Small intestine (tissue), 7 donors: ENCODE data around the gene DPY19L3. TPM values are rescaled to one million over a fixed set of nuclear protein-coding genes. Genes with fewer than 3 reads are reported as not detected.
A peak's percentile ranks its signal among the peaks of the same experiment; 100 is the strongest.
"Not testable (repeated sequence)": the region's sequence is repeated elsewhere in the genome, so short reads cannot be mapped to it uniquely, and the experiment has no call there.

Source experiments
- DNase-seq, 2 donors: peaks; one replicate each; pipeline versions ENCODE4 v3.0.0 to v3.0.0-alpha.2; 2013
- FAIRE-seq: peaks from 2 replicates; lab custom pipeline; 2012; peaks lifted over from hg19 to GRCh38; lab: Jason Lieb, UNC
- H3K27ac ChIP-seq, 3 donors: one replicate each; pipeline ENCODE4 v1.5.1; 2013; ENCODE audit warnings: low read length in 2 of 3, mild to moderate bottlenecking in 2 of 3, control low read depth in 1 of 3, inconsistent platforms in 1 of 3, low read depth in 1 of 3, moderate library complexity in 1 of 3
- H3K27me3 ChIP-seq, 3 donors: one replicate each; pipeline ENCODE4 v1.6.1; 2013; ENCODE audit warnings: low read length in 3 of 3, inconsistent platforms in 1 of 3; ENCODE audit not compliant: control insufficient read depth in 3 of 3, insufficient read depth in 3 of 3
- H3K36me3 ChIP-seq, 3 donors: one replicate each; pipeline ENCODE4 v1.6.1; 2013; ENCODE audit warnings: low read length in 3 of 3, inconsistent platforms in 1 of 3, low read depth in 1 of 3, mild to moderate bottlenecking in 1 of 3, moderate library complexity in 1 of 3; ENCODE audit not compliant: control insufficient read depth in 3 of 3, insufficient read depth in 2 of 3
- H3K4me1 ChIP-seq, 3 donors: one replicate each; pipeline ENCODE4 v1.6.1; 2013; ENCODE audit warnings: low read length in 2 of 3, inconsistent platforms in 1 of 3, low read depth in 1 of 3, mild to moderate bottlenecking in 1 of 3, moderate library complexity in 1 of 3; ENCODE audit not compliant: control insufficient read depth in 3 of 3, insufficient read depth in 2 of 3
- H3K4me3 ChIP-seq, 3 donors: one replicate each; pipeline ENCODE4 v1.5.1; 2013; ENCODE audit warnings: low read length in 3 of 3, control low read depth in 1 of 3, inconsistent platforms in 1 of 3, low read depth in 1 of 3, mild to moderate bottlenecking in 1 of 3, moderate library complexity in 1 of 3
- H3K9me3 ChIP-seq, 2 donors: one replicate each; pipeline ENCODE4 v1.6.1; 2013; ENCODE audit warnings: low read depth in 1 of 2, low read length in 1 of 2; ENCODE audit not compliant: control insufficient read depth in 2 of 2, insufficient read depth in 1 of 2
- WGBS, 3 donors: extraction: QIAGEN DNeasy Blood & Tissue Kit; methylation state at CpG; one replicate each; pipeline ENCODE4 v1.1.7; 2013; 5-methylcytosine and 5-hydroxymethylcytosine counted together
- polyA plus RNA-seq, 4 donors: library from polyadenylated mRNA; stranded (reverse) in 3 of 4; unstranded in 1 of 4; fragments of 200-250 nt in 3 of 4; fragments of 120-200 nt in 1 of 4; gene quantifications; one replicate each; pipeline versions ENCODE4 v1.2.1 to v1.2.3, GENCODE V29; 2013
- donor health status: healthy with polysubstance abuse.
- donor health status: control.
- donor health status: control.
- donor health status: Bipolar disorder and iron deficiency.
- donor health status: healthy.

Gene DPY19L3
- polyA plus RNA-seq, 4 donors = 2.7 to 34.7 (median 3.6) TPM

DNA sequence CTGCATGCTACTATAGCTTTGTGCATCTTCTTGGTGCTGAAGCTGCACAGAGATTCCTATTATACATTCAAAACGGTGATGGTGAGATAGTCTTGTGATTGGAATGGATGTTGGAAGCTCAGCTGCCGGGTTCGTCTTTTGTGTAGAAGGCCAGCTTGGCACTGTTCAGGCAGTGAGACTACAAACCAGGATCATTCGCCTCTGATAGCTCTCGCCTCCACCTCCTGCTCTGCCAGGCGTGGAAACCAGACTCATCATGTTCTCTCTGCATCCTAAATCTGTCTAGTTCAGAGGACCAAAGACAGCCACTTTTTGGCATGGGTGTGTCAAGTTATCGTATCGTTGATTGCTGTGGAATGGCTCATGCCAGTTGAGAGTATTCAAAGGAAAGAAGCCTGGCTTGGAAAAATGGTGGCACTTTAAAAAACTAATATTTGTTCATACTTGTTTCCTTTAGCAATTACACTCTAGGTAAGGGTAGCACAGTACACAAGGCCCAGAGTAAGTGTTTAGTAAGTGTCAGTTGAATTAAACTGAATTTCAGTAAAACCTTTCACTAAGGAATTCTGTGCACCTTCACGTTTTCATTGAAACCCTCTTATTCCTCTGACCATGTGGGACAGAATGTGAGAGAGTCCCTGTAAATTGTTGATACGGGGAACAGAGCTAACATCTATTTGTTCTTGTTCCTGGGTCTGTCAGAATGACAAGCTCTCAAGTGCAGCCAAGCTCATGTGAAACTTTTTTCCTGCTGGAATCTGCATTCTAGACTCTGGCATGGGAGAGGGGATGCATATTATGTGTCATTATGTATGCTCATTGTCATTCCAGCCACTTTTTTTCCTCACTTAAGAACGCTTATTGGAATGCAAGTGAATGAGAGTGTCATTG is 69.8 kb downstream of the DPY19L3 start:
- FAIRE-seq = no peak
- WGBS, 3 donors = 90 to 93% (median 92%) methylated on average over 11 of the region's 11 CpGs

DNA sequence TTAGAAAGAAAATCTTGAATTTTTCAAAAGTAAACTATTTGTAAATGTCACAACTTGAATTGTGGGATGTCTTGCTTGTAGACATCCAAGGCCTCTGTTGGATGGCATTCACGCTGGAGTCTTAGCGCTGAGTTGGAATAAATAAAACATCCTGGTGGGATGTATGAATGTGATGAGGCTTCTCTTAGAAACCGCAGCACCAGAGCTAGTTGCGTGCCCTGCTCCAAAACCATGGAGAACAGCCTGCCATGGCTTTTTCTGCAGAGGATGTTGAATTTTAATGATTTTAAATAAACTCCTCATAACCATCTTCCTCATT is 70.4 kb downstream of the DPY19L3 start:
- no peaks in the 10 kb centered on the region for H3K27me3 ChIP-seq
- FAIRE-seq (no peak), DNase-seq (no peak)
- H3K4me1 ChIP-seq = no peaks in the 10 kb centered on the region
- no peak overlapping the region for H3K4me3 ChIP-seq
- H3K36me3 ChIP-seq = peaks cover 2 to 34% (median 5%) of the 10 kb centered on the region in 3 donors
- H3K9me3 ChIP-seq = no peaks in the 10 kb centered on the region
- H3K27ac ChIP-seq = no peak overlapping the region
- WGBS, 3 donors = 92 to 98% (median 98%) methylated on average over 4 of the region's 4 CpGs

More for the DNA sequence above, 69.8 kb downstream of the DPY19L3 start:
- H3K4me3 ChIP-seq = no peak overlapping the region
- no peak overlapping the region for H3K27ac ChIP-seq
- H3K9me3 ChIP-seq = no peaks in the 10 kb centered on the region
- peaks cover 2 to 29% (median 5%) of the 10 kb centered on the region in 3 donors for H3K36me3 ChIP-seq
- no peak for DNase-seq
- no peaks in the 10 kb centered on the region for H3K27me3 ChIP-seq
- H3K4me1 ChIP-seq = no peaks in the 10 kb centered on the region

DNA sequence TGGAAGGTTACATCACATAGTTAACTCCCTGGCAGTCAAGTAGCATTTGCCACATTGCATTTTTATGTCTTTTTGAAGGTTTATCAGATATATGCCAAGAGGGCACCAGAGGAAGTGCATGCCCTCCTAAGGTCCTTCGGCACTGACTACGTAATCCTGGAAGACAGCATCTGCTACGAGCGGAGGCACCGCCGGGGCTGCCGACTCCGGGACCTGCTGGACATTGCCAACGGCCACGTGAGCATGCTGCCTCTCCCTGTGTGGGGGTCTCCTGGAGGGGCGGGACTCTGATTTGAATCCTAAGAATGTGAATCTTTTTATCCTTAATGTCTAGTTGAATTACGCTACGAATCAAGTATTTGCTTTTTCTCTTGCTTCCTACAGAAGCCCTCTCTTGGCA is 74.8 kb downstream of the DPY19L3 start:
- no peak for DNase-seq
- Histone ChIP-seq H3K27ac (no peak overlapping the region), H3K36me3 (peaks cover 5 to 38% (median 5%) of the 10 kb centered on the region in 3 donors), H3K27me3 (no peaks in the 10 kb centered on the region), H3K4me1 (no peaks in the 10 kb centered on the region), H3K4me3 (no peak overlapping the region), H3K9me3 (no peaks in the 10 kb centered on the region)
- 94 to 97% (median 94%) methylated on average over 13 of the region's 13 CpGs for WGBS, 3 donors
- no peak for FAIRE-seq

DNA sequence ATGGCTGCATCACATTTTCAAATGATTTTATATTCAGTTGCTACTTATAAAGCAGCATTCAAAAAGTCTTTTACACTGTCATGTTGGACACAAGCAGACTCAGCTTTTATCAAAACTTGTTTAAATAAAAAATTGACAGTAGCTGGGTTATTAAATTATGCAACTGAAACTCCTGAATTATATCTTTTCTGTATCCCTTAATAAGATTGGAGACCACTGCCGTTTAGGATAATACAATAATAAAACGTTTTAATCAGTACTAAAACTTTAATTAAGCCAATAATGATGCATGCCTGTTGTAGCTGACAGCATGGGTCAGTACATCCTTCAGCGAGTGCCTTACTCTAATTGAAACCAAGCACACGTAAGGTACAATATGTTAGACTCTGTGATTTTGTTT is 78.0 kb downstream of the DPY19L3 start:
- 83 to 89% (median 84%) methylated on average over 4 of the region's 4 CpGs for WGBS, 3 donors

DNA sequence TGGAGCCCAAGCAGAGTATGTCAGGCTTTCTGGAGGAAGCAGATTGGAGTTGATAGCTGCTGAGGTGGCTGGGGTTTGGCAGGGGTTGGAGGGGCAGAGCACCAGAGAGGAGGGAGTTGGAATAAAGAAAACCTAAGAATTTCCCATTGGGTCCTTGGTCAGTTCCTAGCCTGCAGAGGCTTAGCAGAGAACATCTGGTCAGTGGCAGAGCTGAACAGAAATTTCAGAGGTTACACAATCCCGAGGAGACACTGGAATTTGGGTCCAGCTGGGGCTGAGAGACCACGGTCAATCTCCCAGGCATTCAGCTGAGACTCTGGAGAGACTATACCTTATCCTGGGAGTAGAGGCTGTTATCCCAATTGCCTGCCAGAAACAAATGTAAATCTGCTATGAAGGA is 84.4 kb downstream of the DPY19L3 start:
- no peak for FAIRE-seq
- Histone ChIP-seq H3K4me1 (no peaks in the 10 kb centered on the region), H3K36me3 (peaks cover 0 to 14% (median 4%) of the 10 kb centered on the region in 3 donors), H3K27me3 (no peaks in the 10 kb centered on the region), H3K4me3 (no peak overlapping the region), H3K27ac (no peak overlapping the region), H3K9me3 (peaks cover 0 to 16% of the 10 kb centered on the region in 2 donors)
- 77 to 89% (median 87%) methylated on average over 2 of the region's 2 CpGs for WGBS, 3 donors
- DNase-seq = no peak

More for the DNA sequence above, 78.0 kb downstream of the DPY19L3 start:
- peaks cover 3 to 43% (median 9%) of the 10 kb centered on the region in 3 donors for H3K36me3 ChIP-seq
- no peak for FAIRE-seq
- no peak overlapping the region for H3K4me3 ChIP-seq
- no peaks in the 10 kb centered on the region for H3K4me1 ChIP-seq
- peaks cover 0 to 9% of the 10 kb centered on the region in 2 donors for H3K9me3 ChIP-seq
- H3K27ac ChIP-seq = no peak overlapping the region
- H3K27me3 ChIP-seq = no peaks in the 10 kb centered on the region
- no peak for DNase-seq

DNA sequence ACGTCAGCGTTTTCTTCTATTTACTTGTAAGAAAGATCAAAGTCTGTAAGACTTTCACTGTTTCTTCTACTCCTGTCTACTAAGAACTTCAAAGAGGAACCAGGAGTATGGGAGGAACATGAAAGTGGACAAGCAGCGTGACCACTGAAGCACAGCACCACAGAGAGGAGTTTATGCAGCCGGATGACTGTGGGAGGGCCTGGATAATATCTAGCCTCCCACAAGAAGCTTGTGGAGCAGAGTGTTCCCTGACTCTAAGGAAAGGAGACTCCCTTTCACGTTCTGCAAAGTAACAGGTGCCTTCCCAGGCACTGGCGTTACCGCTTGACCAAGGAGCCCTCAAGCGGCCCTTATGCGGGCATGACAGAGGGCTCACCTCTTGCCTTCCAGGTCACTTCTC is 91.8 kb downstream of the DPY19L3 start:
- 81 to 84% (median 84%) methylated on average over 9 of the region's 9 CpGs for WGBS, 3 donors
- no peaks in the 10 kb centered on the region for H3K36me3 ChIP-seq
- no peaks in the 10 kb centered on the region for H3K4me1 ChIP-seq
- H3K4me3 ChIP-seq = no peak overlapping the region
- FAIRE-seq (no peak), DNase-seq (no peak)
- no peak overlapping the region for H3K27ac ChIP-seq
- H3K9me3 ChIP-seq = peaks cover 0 to 2% of the 10 kb centered on the region in 2 donors
- no peaks in the 10 kb centered on the region for H3K27me3 ChIP-seq

DNA sequence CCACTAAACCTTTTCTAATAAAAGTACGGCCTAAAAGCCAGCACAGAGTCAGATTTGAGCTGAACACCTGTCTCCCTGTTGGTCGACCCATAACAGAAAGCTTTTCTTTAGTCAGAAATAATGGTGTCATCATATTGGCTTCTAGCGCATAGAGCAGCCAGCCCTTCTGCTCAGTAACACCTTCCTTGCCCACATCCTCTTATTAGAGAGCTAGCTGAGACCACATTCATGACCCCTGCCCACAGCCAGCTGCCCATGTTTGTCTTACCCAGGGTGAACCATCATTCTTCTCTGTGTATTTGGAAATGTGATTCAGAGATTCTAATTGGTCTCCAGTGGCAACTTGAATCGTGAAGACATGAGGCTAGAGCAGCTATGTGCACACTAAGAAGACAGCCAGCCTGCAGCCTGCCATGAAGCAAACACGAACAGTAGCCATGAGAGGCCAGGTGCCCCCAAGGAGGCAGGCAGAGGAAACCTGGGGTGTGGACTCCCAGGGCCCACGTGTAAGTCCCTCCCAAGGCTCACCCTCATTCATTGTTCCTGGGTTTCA is 93.2 kb downstream of the DPY19L3 start:
- no peak overlapping the region for H3K27ac ChIP-seq
- H3K4me1 ChIP-seq = no peaks in the 10 kb centered on the region
- WGBS, 3 donors = 46 to 62% (median 51%) methylated on average over 6 of the region's 6 CpGs
- DNase-seq = peak in 1 of 2 donors; percentile 1
- peaks cover 0 to 2% of the 10 kb centered on the region in 2 donors for H3K9me3 ChIP-seq
- no peaks in the 10 kb centered on the region for H3K27me3 ChIP-seq
- no peak overlapping the region for H3K4me3 ChIP-seq
- no peak for FAIRE-seq
- no peaks in the 10 kb centered on the region for H3K36me3 ChIP-seq

DNA sequence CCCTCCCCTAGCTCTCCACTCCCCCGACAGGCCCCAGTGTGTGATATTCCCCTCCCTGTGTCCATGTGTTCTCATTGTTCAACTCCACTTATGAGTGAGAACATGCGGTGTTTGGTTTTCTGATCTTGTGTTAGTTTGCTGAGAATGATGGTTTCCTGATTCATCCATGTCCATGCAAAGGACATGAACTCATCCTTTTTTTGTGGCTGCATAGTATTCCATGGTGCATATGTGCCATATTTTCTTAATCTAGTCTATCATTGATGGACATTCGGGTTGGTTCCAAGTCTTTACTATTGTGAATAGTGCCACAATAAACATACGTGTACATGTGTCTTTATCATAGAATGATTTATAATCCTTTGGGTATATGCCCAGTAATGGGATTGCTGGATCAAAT is 106.9 kb downstream of the DPY19L3 start:
- not testable (repeated sequence) for H3K27me3 ChIP-seq, H3K9me3 ChIP-seq, DNase-seq, H3K4me1 ChIP-seq, H3K27ac ChIP-seq, H3K4me3 ChIP-seq, FAIRE-seq, H3K36me3 ChIP-seq
- WGBS, 3 donors = 65 to 91% (median 78%) methylated on average over 4 of the region's 4 CpGs
